Posterior vena cava (tissue), 2 donors: ENCODE measurements around the gene PBX4. TPM values are rescaled to one million over a fixed set of nuclear protein-coding genes. Genes with fewer than 3 reads are reported as not detected.

ENCODE experiments used
- DNase-seq: peaks from one replicate; pipeline ENCODE4 v3.0.0-alpha.2; 2020; ENCODE audit warnings: low spot score
- intact Hi-C, 2 donors: fragments of 100-400 bp; cut with DNase I; formaldehyde crosslinking; loops; one replicate each; pipeline versions ENCODE4 v1.14.1 to v1.14.2; 2022 to 2023
- total RNA-seq, 2 donors: library from RNA; stranded (reverse); fragmentation: NEBNext Ultra II Directional; extraction: Animal tissue kit (Norgen Biotek cat#: 25700); gene quantifications; one replicate each; pipeline ENCODE4 v1.2.1, GENCODE V29; 2021
- donor health status: DM: yes; HTN: yes; CAD: no.
- donor health status: DM: yes; HTN: yes; CAD: no.

The PBX4 gene
- total RNA-seq, 2 donors from 2014 or later = 0.29 to 0.93 TPM

DNA sequence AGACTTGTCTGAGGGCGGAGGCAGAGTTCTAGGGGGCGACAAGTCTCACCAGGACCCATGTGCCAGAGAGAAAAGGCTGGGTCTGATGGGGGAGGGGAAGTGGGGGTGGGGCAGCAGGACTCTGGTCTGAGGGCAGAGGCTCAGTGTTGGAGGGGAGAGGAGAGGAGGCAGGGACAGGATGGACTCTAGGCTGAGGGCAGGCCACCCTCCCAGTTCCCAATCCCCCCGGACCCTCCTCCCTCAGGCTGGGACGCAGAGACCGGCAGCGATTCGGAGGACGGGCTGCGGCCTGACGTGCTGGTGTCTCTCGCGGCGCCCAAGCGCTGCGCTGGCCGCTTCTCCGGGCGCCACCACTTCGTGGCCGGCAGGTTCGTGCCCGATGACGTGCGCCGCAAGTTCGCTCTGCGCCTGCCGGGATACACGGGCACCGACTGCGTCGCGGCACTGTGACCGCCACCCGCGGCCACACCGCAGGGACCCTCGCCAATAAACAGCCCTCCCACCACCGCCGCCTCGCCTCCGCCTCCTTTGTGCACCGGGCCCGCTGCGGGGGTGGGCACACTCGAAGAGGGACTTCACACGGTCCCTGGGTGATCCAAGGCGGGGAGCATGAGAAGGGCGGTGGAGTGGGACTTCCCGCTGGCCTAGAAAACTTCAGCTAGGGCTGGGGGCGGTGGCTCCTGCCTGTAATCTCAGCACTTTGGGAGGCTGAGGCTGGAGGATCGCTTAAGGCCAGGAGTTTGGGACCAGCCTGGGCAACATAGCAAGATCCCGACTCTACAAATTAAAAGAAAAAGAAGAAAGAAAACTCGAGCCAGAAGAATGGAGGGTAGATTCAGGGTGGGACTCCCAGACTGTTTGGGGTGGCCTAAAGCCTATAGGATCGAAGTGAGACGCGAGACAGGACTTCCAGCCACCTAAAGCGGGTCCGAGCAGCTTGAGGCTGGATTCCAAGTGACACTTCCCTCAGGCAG is 81.1 kb downstream of the PBX4 start:
- intact Hi-C loops = no loop called here

DNA sequence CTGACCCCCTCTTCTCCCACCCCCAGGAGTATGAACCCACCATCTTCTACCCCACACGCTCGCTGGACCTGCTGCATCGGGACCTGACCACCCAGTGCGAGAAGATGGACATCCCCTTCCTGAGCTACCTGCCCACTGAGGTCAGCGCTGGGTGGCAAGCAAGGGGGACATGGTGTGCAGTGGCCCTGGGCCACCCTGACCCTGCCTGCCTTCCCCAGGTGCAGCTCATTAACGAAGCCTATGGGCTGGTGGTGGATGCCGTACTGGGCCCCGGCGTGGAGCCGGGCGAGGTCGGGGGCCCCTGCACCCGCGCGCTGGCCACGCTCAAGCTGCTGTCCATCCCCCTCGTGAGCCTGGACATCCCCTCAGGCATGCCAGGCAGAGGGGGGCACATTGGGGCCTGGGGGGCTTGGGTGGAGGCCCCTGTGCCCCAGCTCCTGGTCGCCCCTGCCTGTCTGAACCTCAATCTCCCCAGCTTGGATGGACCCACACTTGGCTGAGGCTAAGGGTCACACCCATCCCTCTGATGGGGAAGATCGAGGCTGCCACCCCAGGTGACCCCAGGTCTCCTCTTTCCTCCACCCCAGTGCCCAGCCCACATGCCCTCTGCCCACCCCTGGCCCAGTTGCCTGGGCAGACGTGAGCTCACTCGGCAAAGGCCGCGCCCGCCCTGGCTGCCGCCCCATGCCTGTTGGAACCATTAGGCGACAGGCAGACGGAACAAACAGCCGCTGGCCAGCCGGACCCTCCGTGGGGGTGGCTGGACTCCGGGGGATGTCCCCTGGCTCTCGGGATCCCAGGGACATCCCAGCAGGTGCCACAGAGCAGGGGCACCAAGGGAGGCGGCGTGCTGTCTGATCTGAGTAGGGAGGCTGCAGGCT is 82.9 kb downstream of the PBX4 start:
- intact Hi-C loops = no loop called here
- no peak for DNase-seq

More for the DNA sequence above, 81.1 kb downstream of the PBX4 start:
- no peak for DNase-seq

DNA sequence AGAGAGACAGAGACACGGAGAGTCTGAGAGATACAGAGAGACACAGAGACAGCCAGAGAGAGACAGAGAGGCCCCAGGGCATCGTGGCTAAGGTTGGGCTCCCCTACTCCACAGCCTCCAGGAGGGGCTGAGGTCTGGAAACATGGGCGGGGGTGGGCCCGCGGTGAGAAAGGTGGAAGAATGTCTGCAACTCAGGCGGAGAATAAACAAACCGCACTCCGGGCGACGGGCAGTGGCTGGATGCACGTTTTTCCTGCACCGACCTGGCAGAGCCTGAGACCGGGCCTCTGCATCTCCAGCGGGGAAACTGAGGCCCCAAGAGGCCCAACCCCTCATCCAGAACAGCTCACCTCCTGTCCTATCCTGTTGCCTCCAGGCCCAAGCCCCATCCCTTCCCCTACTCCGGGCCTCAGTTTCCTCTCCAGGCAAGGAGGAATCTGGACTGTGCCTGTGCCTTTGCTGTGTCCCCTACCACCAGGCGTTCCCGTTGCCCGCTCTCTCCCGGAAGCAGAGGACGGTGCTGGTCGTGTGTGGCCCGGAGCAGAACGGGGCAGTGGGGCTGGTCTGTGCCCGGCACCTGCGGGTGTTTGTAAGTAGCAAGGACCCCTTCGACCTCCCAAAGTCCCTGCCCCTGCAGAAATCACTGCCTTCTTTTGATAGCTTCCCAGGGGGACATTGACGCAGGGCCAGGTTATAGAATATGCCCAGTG is 83.8 kb downstream of the PBX4 start:
- no peak for DNase-seq
- intact Hi-C loops = loop anchor here in 1 of 2 donors (5.0 kb wide), 1 partner anchor 108 kb away; the partner anchor contains the start of gene GMIP

DNA sequence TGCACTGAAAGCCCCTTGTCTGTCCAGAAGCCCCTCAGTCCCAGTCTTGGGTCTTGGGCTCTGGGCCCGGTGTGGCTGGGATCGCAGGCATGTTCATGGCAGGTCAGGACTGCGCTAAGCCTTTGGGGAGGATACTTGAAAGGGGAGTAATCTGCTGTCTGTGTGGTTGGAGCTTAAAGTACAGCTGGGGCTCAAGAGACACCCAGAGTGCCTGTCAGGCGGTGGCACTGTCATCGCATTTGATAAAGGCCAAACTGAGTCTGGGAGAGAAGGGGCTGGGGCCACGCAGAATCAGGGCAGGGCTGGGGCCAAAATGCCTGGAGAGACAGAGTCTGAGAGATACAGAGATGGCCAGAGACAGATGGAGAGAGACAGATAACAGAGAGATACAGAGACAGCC is 84.6 kb downstream of the PBX4 start:
- no peak for DNase-seq
- intact Hi-C loops = loop anchor here (2.0 to 5.0 kb wide), 3 partner anchors 108 to 425 kb away; partner anchors contain the start of gene GMIP (in 2 of the 2)

DNA sequence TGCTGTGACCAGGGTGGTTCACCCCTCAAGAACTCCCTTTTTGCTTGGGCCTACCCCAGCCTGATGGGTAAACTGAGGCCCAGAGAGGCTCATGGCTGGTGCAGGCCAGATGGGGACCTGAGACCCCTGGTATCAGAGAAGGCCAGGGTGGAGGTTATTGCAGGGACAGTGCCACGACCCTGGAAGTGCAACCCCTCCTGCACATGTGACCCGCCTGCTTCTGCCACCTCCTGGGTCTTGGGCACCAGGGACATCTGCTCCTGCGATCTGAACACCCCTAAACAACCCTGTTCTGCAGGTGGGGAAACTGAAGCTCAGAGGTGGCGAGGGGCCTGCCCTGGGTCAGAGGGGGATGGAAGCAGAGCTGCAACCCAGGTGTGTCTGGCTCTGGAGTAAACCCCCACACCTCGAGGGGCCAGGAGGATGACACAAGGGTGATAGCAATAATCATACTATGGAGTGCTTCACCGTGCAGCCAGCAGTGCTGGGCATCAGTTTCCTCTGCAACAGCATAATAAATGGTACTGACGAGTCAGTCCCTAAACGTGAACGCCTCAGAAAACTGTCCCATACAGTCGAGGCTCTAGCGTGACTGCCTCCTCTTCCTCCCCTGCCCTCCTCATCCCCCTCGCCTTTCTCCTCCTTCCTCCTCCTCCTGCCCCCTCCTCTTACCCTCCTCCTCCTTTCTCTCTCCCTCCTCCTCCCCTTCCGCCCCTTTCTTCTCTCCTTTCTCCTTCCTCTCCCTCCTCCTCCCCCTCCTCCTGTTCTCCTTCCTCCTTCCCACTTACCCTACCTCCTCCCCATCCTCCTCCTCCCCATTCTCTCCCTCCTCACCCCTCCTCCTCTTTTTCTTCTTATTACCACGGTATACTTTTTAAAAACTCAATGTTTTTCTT is 85.4 kb downstream of the PBX4 start:
- DNase-seq = no peak
- intact Hi-C loops = loop anchor here (2.0 to 5.0 kb wide), 3 partner anchors 109 to 426 kb away; partner anchors contain the start of gene GMIP (in 2 of the 2)

DNA sequence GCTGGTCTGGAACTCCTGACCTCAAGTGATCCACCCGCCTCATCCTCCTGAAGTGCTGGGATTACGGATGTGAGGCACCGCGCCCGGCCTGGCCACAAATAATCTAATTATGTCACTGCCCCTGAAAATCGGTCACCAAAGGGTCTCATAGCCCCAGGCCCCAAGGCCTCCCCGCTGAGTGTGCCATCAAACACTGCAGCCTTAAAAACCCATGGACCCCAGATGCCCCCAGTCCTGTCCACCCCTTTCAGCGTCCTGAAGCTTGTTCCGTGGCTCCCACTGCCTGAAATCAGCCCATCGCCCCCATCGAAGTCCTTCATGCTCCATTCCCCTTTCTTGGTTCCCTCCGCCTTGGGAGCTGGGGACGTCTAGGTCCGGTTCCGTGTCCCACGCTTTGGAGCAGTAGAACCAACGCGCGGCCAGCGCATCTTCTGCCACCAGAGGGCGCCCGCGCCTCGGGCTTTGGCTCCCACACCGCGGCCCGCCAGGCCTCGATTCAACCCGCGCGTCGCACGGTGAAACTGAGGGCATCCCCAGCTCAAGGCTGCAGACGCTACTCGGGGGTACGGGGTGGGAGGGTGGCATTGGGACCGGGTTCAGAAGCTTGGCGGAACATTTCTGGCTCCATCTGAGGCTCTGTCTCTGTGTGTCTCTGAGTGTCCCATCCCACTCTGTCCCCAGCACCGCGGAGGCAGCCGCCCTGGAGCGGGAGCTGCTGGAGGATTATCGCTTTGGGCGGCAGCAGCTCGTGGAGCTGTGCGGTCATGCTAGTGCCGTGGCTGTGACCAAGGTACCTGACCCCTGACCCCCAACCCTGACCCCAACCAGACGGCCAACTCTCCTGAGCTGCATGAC is 86.3 kb downstream of the PBX4 start:
- intact Hi-C loops = loop anchor here (2.0 to 5.0 kb wide), 3 partner anchors 110 to 427 kb away; partner anchors contain the start of gene GMIP (in 2 of the 2)
- DNase-seq = peak; percentile 95

DNA sequence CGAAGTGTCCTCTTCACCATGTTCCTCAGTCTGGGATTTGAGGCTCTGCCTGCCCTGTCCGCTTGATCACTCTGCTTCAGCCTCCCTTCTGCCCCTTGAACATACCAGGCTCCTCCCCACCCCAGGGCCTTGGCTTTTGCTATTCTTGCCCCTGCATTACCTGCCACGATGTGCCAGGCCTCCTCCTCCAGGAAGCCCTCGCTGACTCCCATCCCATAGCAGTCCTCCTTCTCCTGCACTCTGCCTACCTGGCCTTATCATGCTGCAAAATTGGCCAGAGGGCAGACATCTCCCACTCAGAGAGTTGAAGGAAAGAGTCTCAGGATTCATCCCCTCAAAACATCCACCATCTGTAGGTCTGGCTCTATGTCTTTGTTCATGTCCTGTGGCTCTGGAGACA is 87.6 kb downstream of the PBX4 start:
- intact Hi-C loops = loop anchor here in 1 of 2 donors (5.0 kb wide), 1 partner anchor 111 kb away; the partner anchor contains the start of gene GMIP
- no peak for DNase-seq

DNA sequence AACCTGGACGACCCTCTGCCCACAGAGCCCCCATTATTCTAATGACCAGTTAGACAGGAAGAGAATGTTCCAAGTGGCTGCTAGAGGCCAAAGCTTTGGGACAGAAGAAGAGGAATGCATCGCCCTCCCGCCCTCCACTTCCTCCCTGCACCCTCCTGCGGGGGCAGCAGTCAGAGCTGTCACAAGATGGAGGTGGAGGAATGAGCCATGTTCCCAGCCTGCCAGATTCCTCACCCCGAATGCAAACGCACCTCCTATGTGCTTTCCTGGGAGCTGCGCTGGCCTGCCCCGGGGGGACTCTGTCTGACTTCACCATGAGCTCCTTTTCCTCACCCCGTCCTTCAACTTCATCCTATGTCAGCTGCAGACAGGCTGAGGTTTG is 88.1 kb downstream of the PBX4 start:
- intact Hi-C loops = loop anchor here in 1 of 2 donors (5.0 kb wide), 1 partner anchor 112 kb away; the partner anchor contains the start of gene GMIP

DNA sequence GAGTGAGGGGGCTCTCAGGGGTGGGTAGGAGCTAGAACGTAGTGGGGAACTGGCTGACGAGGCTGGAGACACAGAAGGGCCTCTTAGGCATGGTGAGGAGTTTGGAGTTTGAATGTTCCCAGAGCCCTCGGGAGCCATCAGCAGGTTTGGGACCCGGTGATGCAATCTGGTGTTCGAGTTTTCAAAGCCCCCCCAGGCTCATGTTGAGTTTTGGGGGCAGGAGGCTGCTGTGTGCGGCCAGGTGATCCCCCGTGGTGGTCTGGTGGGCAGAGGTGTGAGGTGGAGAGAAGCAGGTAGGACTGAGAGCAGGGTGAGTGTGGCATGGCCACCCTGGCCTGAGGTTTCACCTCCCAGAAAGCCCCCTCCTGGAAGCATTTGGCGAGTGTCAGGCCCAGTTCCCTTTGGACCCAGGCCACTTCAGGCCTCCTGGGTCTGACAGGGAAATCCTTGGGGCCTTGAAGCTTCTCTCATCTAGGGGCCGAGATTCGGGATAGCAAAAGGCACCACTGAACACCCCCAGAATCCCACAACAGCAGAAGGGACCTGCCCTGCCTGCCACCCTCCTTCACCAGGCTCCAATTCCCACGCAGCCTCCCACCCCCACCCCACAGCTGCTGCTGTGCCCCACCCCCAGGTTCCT is 88.6 kb downstream of the PBX4 start:
- peak; percentile 76 for DNase-seq
- intact Hi-C loops = loop anchor here in 1 of 2 donors (5.0 kb wide), 1 partner anchor 112 kb away; the partner anchor contains the start of gene GMIP

More for the DNA sequence above, 88.1 kb downstream of the PBX4 start:
- no peak for DNase-seq

DNA sequence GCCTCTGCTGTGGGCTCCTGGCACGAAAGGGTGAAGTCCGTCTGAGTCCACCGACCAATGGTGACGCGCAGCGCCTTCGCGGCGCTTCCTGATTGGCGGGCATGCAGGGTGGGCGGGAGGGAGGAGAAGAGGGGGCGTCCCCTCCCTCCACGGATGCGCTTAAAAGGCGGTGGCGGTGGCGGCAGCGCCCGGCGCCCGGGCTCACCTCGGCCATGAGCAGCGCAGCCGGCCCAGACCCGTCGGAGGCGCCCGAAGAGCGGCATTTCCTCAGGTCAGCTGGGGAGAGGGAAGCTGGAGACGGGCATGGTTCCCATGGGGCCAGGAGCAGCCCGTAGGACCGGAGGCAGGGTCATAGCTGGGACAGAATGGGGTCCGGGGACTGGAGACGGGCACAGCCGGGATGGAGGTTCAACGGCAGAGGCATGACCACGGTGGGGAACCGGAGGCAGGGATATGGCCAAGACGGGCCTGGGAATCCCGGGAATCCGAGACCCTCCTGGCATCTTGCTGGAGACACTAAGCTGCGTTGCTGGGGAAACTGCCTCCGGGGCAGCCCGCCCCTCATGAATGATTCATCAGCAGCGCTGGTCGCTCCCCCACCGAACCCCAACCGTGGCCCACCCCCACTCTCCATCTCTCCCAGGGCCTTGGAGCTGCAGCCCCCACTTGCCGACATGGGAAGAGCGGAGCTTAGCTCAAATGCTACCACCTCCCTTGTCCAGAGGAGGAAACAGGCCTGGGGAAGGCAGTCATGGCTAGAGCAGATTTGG is 89.6 kb downstream of the PBX4 start, which contains the start of gene YJEFN3:
TSS of gene YJEFN3 (plus strand) at position 191 of the 770 bp plus-strand sequence. CDS start at position 213, 22 bp downstream.
- intact Hi-C loops = no loop called here
- peak; percentile 79 for DNase-seq

DNA sequence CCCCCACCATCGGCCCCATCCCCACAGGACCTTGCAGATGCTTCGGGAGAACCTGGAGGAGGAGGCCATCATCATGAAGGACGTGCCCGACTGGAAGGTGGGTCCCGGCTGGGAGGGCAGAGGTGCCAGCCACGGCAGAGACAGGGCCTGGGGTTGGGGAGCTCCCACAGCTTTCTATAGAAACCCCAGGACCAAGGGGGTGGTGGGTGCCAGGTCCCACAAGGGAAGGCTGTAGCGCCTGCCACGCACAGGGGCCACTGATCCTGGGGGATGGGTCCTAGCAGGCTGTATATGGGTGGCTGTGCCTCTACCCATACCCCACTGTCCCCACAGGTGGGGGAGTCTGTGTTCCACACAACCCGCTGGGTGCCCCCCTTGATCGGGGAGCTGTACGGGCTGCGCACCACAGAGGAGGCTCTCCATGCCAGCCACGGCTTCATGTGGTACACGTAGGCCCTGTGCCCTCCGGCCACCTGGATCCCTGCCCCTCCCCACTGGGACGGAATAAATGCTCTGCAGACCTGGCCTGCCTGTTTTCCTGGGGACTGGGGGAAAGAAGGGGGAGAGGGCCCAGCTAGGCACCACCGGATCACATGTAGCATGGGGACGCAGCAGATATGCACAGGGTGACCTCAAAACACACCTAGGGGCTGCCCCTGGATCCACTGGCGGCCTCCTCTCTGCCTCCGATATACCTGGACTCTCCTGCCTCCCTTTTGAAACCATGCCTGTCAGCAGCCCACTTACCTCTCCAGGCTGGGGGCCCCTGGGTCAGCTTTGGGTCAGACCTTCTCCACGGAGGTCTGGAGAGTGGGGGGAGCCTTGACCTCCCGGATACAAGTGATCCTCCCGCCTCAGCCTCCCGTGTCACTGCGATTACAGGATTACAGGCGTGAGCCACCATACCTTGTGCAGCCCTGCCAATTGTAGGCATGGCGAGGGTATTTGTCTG is 90.5 kb downstream of the PBX4 start:
- DNase-seq = peak; percentile 71
- intact Hi-C loops = no loop called here

DNA sequence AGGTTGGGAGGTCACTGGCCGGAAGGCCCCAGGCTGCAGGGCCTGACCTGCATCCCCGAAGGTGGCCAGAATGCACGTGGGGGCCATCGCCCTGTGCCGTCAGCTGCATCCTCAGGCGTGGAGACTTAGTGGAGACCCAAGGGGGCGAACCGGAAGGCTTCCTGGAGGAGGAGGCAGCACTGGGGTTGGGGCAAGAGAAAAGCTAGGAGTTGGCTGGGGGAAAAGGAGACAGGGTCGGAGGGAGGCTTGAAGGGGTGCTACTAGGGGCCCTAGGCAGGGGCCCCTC is 91.2 kb downstream of the PBX4 start:
- DNase-seq = no peak
- intact Hi-C loops = no loop called here

DNA sequence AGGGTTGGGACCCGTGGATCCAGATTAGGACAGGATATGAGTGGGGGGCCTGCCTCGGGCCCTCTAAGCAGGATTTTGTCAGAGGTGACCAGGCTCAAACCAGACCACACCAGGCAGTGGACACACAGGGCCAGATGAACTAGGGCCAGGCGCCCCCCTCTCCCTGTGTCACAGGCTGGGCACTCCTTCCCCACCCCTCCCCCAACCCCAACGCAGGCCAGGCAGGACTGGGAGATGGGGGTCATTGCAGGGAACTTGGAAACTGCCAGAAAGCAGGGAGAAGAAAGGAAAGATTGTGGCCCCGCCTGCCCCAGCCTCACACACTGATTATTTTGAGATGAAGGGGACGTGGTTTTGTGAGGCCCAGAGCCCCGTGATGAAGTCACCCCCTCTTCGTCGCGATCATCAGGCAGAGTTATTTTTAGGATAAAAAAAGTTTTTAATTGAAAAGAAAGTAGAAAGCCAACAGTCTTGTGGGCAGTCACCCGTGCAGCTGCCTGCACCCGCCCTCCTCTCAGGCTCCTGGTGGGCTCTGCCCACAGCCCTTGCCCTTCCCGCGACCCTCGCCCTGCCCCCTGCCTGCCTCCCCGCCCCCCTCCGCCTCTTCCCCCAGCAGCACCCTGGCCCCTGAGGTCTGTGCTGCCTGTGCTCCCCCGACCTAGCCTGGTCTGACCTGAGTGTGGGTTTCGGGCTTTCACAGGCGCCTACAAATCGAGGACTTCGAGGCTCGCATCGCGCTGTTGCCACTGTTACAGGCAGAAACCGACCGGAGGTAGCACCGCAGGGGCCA is 91.7 kb downstream of the PBX4 start:
- no peak for DNase-seq
- intact Hi-C loops = no loop called here
